HG03521 (cell line): ENCODE data around the gene PSD.

ENCODE experiments used
- ATAC-seq: cut with Tn5 transposase; IDR thresholded peaks from one replicate; pipeline ENCODE4 v1.9.1; 2021; ENCODE audit warnings: mild to moderate bottlenecking, moderate library complexity; ENCODE audit not compliant: unreplicated experiment

The PSD gene

DNA sequence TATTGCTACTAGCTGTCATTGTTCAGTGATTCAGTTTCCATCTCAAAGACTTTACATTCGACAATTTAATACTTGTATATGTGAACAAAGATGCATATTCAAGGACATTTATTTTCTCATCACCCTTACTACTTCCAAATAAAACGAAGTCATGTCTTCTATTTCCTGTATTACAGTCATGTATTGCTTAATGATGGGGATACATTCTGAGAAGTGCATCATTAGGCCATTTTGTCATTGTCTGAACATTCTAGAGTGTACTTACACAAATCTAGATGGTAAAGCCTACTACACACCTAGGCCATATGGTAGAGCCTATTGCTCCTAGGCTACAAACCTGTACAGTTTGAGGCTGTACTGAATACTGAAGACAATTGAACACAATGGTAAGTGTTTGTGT lies 26.3 kb upstream of the PSD start:
- no peak for ATAC-seq

DNA sequence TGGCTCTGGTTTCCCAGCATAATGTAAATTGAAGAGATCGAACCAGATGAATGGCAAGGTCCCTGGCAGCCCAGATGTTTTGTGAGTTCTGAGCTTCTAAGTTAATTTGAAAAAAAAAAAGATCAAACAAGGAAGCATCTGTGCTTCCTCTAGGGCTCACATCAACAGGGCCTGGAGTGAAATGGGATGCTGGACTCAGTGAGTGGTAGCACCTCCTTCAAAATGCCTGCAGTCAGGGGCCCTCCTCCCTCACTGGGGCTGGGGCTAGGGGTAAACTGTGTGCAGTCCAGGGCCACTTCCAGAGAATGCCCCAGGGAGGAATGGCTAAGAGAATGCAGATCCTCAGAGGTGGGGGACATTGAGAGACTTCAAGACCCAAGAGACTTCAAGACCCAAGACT lies 19.8 kb upstream of the PSD start:
- no peak for ATAC-seq

DNA sequence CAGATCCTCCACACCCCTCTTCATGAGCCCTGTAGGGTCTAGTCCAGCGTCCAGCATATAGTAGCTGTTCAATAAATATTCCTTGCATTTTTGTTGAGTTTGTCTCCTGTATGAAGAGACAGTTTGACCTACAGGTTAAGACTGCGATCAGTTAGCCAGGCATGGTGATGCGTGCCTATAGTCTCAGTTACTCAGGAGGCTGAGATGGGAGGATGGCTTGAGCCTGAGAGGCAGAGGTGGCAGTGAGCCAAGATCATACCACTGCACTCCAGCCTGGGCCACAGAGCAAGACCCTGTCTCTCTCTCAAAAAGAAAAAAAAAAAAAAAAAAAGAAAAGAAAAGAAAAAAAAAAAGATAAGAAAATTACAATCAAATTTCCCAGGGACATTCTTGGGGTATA lies 18.9 kb upstream of the PSD start:
- no peak for ATAC-seq

DNA sequence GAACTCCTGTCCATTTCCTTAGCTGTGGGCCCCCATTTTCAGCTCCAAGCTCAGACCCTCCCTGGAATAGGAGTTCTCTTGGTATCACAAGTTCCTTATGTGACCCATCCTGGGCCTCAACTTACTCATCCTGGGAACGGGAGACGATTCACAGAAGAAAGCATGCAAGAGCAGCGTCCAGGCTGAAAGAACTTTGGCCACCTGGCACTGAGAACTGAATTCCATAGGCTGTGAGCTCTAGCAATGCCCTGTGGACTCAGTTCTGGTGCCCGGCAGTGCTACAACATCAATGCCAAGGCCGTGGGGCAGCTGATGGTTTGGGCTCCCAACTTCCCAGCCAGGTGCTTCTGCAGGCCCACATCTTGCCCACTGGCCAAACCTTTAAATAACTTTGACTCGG lies 17.7 kb upstream of the PSD start:
- ATAC-seq, result no peak

DNA sequence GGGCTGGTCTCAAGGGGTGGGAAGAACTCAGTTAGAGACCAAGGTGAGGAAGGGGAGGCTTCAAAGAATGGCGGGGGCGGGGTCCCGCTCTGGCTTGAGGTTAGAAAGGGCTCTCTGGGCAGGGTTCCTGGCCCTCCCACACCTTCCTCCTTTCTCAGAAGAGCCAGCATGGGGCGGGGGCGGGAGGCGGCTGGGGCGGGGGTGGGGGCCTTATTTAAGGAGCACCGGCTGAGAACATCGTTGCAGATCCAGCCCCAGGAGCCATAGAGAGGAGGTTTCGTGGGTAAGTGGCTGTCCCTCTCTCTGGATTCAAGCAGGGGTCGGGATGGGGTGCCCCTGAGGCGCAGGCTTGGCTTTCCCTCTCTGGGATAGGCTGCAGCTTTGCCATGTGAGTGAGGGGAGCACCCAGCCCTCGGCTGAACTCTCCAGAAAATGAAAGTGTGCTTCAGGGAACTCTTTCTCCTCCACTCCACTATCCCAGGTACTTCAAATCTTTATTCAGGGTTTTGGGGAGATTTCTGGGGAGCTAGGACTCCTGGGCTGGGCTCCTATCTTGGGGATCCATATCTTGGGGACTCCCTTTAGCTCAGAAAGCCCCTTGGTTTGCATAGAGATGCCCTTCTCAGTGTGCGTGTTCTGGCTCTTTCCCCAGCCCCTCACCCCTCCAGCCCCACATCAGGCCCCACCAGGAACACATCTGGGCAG lies 17.1 kb upstream of the PSD start:
- no peak for ATAC-seq

DNA sequence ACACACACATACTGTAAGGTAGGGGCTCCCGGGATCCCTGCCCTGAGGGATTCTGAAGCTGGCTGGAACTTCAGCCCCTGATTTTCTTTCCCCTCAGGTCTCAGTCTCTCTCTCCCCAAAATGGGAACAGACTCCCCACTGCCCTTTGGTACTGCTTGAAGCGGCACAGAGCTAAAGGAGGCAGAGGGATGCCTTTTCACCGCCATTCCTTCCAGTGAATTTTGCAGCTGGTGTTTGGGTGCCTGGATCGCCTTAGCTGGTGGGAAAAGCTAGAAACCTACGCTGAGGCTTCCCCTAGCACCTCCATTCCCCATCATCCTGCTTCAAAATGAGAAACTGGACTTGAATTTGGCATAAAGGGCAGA lies 16.5 kb upstream of the PSD start:
- no peak for ATAC-seq

DNA sequence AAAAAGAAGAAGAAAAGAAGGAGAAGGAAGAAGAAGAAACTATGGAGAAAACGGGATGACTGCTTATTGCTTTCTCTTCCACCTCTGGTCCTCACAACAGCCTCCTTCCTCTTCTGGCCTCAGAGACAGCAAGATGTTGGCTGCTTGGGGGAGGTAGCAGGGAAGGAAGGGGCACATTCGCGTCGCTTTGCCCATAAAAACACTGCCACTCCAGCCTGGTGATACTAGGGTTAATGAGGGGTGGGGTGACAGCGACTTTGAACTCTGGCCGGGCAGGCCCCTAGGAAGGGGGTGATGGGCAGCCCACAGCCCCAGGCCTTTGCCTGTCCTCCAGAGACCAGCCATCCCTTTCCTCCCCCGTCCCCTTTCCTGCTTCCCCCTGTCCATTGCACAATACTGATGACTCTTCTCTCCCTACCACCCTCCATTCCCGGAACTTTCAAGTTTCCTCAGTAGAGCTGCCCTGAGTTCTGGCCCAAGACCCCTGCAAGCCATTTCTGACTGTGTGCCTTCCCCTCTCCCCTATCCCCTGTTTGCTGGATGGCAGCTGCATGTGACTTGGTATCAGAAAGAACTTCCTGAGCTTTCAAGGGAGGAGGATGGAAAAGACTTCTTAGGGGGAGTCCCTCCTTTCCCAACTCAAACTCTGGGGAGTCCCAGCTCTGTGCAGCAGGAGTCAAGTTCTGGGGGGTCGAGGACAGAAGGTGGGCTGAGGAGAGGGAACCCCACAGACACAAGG lies 16.0 kb upstream of the PSD start:
- ATAC-seq, result no peak

DNA sequence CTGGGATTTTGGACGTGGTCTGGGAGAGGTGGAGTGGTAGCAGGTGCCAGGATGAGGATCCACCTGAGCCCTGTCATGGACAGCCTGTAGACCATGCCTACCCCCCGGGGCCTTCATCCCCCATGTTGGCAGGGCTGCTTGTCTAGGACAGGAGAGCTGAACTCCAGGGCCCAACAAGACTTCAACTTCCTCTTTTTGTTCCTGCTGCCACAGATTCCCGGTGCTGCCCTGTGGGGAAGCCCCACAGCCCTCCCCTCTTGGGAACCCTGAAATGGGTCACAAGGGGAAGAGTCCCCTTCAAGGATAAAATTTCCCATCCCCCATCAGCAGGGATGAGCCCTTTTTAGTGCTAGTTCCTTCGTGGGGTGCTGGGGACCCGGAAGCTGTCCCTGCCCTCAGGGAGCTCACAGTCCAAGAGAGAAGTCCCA lies 15.0 kb upstream of the PSD start:
- ATAC-seq, result no peak

DNA sequence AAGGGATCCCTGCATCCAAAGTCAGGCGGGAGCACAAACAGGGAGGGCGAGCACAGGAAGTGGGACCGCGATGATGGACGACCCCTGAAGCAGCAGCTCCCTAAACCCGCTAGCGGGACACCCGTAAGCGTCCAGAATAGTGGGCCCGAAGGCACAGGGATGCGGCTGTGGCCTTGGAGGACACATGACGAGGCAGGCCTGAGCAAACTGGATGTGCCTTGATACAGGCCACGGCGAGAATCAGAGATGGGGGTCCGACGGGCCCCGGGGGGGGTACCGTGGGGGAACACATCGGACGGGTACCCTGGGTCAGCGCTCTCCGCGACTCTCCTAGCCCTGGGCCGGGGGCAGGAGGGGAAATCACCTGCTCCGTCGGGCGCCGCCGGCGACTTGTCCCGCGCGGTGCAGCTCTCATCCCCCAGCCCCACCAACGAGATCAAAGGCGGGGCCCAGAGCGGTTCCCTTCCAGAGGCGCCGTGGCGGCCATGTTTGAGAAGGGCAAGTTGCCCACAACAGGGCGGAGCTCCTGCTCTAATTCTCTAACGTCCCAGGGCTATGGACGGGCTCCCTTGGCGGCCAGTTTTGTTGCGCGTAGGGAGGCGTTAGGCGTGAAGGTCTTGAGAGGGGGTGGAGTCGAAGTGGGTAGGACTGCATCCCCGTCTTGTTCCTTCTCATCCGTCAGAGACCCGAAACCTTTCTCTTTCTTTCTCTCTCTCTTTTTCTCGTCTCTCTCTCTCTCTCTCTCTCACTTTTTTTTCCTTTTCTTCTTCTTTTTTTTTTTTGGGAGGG lies 13.8 kb upstream of the PSD start, which contains the start of gene CUEDC2:
Gene CUEDC2 (minus strand): TSS at position 413 of the 789 bp plus-strand sequence. CDS start 7,386 bp downstream, outside the sequence.
- ATAC-seq, result peak; percentile 79

DNA sequence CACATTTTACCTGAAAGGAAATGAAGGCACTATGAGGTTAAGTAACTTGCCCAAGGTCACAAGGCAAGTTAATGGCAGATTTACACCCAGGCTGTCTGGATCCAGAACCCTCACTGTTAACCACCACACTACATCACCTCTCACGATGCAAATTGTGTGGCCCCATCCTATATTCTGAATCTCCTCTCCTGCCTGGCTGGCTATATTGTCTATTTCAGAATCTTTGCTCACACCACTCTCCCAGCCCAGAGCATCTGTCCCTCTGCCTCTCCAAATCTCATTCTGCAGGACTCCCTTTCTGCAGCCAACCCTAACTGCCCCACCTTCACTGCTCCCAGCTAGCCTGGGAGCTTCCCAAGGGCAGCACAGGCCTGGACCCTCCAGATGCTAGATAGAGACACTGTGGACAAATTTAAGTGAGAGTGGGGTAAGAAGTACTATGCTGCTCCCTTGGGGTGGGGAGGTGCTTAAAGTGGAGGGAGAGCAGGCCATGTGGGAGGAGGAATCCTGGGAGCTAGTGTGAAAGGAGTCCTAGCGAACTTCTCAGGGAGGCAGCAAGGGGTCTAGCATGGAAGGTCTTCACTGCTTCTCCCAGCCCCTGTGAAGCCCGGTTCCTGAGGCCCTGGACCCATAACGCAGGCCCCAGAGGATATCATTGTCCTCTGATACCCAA lies 13.0 kb upstream of the PSD start:
- no peak for ATAC-seq

DNA sequence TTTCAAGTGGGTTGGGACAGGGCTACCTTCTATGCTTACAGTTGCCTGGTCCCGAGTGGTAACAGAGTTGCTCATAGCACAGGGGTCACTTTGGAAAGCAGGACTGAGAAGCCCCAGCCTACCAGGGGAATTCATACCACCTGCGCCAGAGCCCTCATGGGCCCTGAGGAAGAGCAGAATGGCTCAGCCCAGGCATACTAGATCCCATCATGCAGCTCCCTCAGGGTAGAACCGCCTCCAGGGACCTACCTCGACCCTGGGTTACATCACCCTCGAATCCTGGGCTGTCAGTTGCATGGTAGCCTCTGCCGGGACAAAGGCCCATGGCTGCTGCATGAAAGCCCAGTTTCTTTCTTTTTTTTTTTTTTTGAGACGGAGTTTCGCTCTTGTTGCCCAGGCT lies 10.9 kb upstream of the PSD start:
- no peak for ATAC-seq

DNA sequence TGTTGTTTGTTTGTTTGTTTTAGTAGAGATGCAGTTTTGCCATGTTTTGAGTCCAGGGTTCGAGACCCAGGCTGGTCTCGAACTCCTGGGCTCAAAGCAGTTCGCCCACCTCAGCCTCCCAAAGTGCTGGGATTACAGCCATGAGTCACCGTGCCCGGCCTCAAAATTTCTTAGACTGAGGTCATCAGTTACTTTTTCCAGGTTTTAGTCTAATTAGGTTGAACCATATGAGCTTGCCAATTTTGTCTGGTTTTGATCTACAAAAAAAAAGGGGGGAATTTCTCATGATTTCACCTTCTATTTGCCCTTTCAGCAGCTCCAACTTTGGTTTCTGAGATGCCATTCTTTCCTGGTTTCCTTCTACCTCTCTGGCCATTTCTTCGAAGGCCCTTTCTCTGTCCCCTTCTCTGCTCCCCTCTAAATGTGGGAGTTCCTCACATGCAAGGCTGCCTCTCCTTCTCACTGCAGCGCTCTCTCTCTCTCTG lies 8.3 kb upstream of the PSD start:
- no peak for ATAC-seq

DNA sequence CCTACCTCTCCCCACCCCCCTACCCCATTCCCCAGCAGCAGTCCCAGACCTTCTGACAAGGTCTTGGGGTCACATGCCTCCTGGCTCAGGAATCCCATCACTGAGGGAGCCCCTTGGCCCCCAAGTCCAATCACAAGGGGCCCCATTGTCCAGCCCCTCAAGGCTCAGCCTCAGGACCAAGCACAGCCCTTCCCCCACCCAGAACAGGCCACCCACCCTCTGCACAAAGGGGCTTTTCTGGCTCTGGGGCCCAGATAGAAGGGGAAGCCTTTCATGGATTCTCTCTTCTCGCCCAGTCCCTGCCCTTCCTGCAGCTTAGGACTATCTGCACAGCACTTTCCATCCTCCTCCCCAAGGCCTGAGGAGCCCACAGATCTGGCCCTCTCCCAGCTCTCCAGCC lies 6.9 kb upstream of the PSD start:
- no peak for ATAC-seq

DNA sequence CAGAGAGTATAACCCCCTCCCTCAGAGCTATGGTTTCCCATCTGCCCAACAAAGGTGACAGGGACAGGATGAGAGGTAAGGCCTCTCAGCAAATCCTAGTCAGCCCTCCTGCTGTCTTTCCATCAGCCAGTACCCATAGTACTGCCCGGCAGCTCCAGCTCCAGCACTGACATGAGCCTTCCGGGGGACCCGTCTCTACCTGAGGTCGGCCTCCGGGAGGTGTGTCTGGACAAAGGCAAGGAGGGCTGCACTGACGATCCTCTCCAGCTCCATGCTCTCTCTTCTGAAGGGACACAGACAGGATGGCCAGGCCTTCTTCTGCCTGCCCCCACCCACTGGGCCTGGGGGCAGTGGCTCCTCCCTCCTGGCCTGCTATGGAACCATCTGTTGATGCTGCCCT lies 6.3 kb upstream of the PSD start:
- no peak for ATAC-seq

DNA sequence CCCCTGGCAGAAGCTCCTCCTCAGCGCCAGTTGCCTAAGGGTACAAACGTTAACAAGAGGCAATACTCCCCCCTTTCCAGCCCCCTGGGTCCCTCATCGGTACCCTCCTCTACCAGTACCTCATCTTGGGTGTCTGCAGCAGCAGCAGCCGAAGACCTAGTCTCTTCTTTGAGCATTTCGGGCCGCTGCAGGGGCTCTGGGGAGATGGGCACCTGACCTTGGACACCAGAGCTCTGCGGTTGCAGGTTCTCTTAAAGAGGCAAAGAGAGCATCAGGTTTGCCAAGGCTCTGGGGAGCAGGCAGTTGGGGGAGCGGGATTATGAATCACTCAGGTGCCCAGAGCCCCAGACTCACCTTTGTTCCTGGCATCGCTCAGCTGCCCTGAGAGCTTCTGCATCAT lies 5.6 kb upstream of the PSD start:
- ATAC-seq, result no peak

DNA sequence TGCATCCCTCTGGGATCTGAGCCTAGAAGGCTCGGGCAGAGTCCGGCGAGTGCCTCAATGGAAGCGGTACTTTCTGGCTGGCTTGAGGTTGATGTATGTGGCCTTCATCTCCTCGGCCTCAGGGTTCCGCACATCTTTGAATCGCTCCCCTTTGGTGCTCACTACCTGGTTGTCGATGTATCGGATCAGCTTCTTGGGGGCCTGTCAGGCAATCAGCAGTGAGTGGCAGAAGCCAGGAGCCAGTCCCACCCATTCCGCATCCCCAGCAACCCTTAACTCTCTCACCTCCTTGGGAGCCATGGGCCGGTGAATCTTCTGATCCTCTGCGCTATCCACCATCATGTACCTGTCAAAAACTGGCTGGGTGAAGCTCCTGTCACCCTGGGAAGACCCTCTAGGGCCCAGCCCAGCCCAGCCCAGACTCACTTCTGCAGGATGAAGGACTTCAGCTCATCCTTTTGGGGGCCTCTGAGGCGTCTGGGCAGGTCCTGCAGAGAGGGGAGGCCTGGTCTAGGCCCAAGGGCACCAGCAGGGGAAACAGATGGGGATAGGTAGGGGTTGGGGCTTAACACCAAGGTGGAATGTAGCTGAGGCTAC lies 4.9 kb upstream of the PSD start:
- no peak for ATAC-seq

DNA sequence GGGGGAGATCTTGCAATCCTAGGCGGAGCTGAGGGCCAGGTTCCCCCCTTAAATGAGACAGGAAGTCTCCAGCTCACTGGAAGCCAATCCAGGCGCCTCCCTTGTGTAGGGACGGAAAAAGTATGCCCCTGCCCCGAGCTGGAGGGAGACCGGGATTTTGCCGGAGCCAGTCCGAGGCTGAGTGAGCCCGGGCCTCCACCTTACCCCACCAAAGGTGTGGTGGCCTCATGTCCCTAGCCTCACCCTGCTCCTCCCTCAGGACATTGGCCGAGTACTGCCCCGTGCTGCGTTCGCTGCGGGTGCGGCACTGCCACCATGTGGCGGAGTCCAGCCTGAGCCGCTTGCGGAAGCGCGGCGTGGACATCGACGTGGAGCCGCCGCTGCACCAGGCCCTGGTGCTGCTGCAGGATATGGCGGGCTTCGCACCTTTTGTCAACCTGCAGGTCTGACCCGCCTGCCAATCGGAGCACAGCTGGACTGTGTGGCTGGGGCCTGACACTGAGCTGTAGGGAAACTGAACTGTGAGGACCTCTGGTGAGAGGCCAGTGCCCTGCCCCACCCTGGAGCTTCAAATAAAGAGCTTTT lies 4.1 kb upstream of the PSD start:
- no peak for ATAC-seq

DNA sequence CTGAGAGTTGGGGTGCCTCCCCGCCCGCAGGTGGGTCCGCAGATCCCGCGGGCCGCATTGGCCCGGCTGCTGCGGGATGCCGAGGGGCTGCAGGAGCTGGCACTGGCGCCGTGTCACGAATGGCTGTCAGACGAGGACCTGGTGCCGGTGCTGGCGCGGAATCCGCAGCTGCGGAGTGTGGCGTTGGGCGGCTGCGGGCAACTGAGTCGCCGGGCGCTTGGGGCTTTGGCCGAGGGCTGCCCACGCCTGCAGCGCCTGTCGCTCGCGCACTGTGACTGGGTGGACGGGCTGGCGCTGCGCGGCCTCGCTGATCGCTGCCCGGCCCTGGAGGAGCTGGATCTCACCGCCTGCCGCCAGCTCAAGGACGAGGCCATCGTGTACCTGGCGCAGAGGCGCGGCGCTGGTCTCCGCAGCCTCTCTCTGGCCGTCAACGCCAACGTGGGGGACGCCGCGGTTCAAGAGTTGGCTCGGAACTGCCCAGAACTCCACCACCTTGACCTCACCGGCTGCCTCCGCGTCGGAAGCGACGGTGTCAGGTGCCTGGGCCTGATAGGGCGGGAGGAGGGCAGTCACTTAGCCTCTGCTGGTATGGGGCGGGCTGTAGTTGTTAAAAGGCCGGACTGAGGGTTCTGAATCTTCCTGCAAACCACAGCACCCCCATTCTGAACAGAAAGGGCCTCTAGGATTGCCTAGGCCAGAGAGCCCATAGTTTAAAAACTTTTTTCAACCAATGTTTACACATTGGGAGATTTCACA lies 3.4 kb upstream of the PSD start:
- no peak for ATAC-seq

DNA sequence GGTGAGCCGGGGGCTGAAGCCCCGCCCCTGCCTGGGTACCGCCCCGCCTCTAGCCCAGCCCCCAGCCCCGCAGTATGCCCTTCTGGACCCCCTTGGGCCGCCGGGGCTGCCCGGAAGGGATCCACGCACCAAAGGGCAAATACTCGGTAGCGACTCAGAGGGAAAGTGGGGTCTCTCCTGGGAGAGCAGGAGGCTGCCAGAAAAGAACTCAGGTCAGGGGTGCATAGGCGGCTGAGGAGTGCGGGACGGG lies 2.8 kb upstream of the PSD start:
- no peak for ATAC-seq
